Endothelial cell of umbilical vein (primary cell): ENCODE results near the gene TRAF1. TPM values are rescaled to one million over a fixed set of nuclear protein-coding genes. Genes with fewer than 3 reads are reported as not detected.

Experiments used
- BruUV-seq: library from RNA; stranded (reverse); fragments of 400-500 nt; replicated peaks from 2 replicates; lab custom pipeline; 2021; lab: Mats Ljungman, UMichigan
- CTCF ChIA-PET: fragments of 300-600, 350-600 bp; sonication (Branson Sonifier 250); formaldehyde crosslinking; loops from one replicate; lab custom pipeline; 2021; ENCODE audit warnings: antibody characterized with exemption, inconsistent platforms; lab: Charles Lee
- POLR2A ChIA-PET: fragments of 300-600, 350-600 bp; sonication (Branson Sonifier 250); formaldehyde crosslinking; loops from one replicate; lab custom pipeline; 2021; ENCODE audit warnings: antibody characterized with exemption, inconsistent platforms; lab: Charles Lee
- DNase-seq: peaks from one replicate; pipeline ENCODE4 v3.0.0-alpha.2; 2011; ENCODE audit warnings: low read depth, low spot score
- FAIRE-seq: peaks from 2 replicates; lab custom pipeline; 2011; peaks lifted over from hg19 to GRCh38; lab: Jason Lieb, UNC
- H2AFZ ChIP-seq: 2 replicates; pipeline ENCODE4 v1.6.0; 2012; ENCODE audit warnings: low read depth, low read length, control low read depth, inconsistent platforms
- H3K27ac ChIP-seq: 2 replicates; pipeline ENCODE4 v1.5.1; 2011; ENCODE audit warnings: low read depth, mild to moderate bottlenecking, control low read depth, low read length, moderate library complexity; ENCODE audit not compliant: insufficient read depth
- H3K27me3 ChIP-seq, 2 experiments: 2 replicates each; pipeline versions ENCODE4 v1.6.0 to v1.6.1; 2011; ENCODE audit warnings: low read length in 2 of 2, mixed read lengths in 1 of 2; ENCODE audit not compliant: control insufficient read depth in 2 of 2, insufficient read depth in 2 of 2
- H3K36me3 ChIP-seq, 2 experiments: 2 replicates in 1 of 2; 3 replicates in 1 of 2; pipeline ENCODE4 v1.5.1; 2011; ENCODE audit warnings: low read length in 2 of 2, mild to moderate bottlenecking in 1 of 2, moderate library complexity in 1 of 2; ENCODE audit not compliant: control insufficient read depth in 2 of 2, insufficient read depth in 2 of 2; ENCODE audit errors: extremely low read depth in 1 of 2
- H3K4me1 ChIP-seq: 3 replicates; pipeline ENCODE4 v1.5.1; 2011; ENCODE audit warnings: mild to moderate bottlenecking, low read length; ENCODE audit not compliant: control insufficient read depth, insufficient read depth; ENCODE audit errors: extremely low read depth
- H3K4me2 ChIP-seq: 2 replicates; pipeline ENCODE4 v1.6.1; 2011; ENCODE audit warnings: low read length, control low read depth, mixed read lengths; ENCODE audit not compliant: insufficient read depth
- H3K4me3 ChIP-seq, 3 experiments: fragments of 200-600 bp in 1 of 3; sonication (generic), shearing (Covaris generic) in 1 of 3; replicated peaks in 1 of 3; 2 replicates each; pipeline ENCODE4 v1.5.1; 2011 to 2016; ENCODE audit warnings: control low read depth in 3 of 3, low read length in 3 of 3, mild to moderate bottlenecking in 2 of 3, inconsistent platforms in 1 of 3, low read depth in 1 of 3, moderate library complexity in 1 of 3; ENCODE audit not compliant: insufficient read depth in 1 of 3
- H3K79me2 ChIP-seq: 2 replicates; pipeline ENCODE4 v1.6.0; 2012; ENCODE audit warnings: low read length, inconsistent platforms; ENCODE audit not compliant: control insufficient read depth, insufficient read depth
- H3K9ac ChIP-seq: replicated peaks from 2 replicates; pipeline ENCODE3; 2011; ENCODE audit warnings: low read length, control low read depth; ENCODE audit not compliant: insufficient read depth; ENCODE audit errors: extremely low read depth
- H3K9me1 ChIP-seq: replicated peaks from 3 replicates; pipeline ENCODE4 v1.6.0; 2011; ENCODE audit warnings: mild to moderate bottlenecking, low read length; ENCODE audit not compliant: control insufficient read depth, insufficient read depth; ENCODE audit errors: extremely low read depth
- H3K9me3 ChIP-seq: replicated peaks from 2 replicates; pipeline ENCODE4 v1.5.1; 2012; ENCODE audit warnings: low read length, inconsistent platforms; ENCODE audit not compliant: control insufficient read depth, insufficient read depth
- H4K20me1 ChIP-seq: replicated peaks from 2 replicates; pipeline ENCODE3; 2011; ENCODE audit warnings: mild to moderate bottlenecking, low read length; ENCODE audit not compliant: control insufficient read depth, insufficient read depth; ENCODE audit errors: extremely low read depth
- EZH2 ChIP-seq: IDR thresholded peaks from 2 replicates; pipeline ENCODE4 v1.6.1; 2012; ENCODE audit warnings: borderline replicate concordance, low read depth, mild to moderate bottlenecking, moderate library complexity, low read length, inconsistent platforms; ENCODE audit not compliant: severe bottlenecking
- FOS ChIP-seq: IDR thresholded peaks from 2 replicates; pipeline ENCODE4 v1.6.1; 2011; ENCODE audit warnings: mild to moderate bottlenecking, low read length, moderate library complexity, borderline replicate concordance; ENCODE audit not compliant: insufficient read depth
- GATA2 ChIP-seq: IDR thresholded peaks from 2 replicates; pipeline ENCODE4 v1.7.0; 2011; ENCODE audit warnings: low read depth, mild to moderate bottlenecking, moderate library complexity, mixed read lengths, low read length; ENCODE audit not compliant: insufficient read length, insufficient read depth
- JUN ChIP-seq: IDR thresholded peaks from 2 replicates; pipeline ENCODE4 v1.6.1; 2011; ENCODE audit warnings: borderline replicate concordance, low read depth; ENCODE audit not compliant: insufficient read length, insufficient read depth
- MYC ChIP-seq: IDR thresholded peaks from one replicate; pipeline ENCODE4 v1.6.1; 2011; ENCODE audit warnings: mild to moderate bottlenecking, low read depth, low read length
- POLR2A ChIP-seq: IDR thresholded peaks from 2 replicates; pipeline ENCODE4 v1.6.1; 2012; ENCODE audit warnings: low read depth, mild to moderate bottlenecking, control low read depth, low read length
- POLR2AphosphoS5 ChIP-seq: IDR thresholded peaks from 2 replicates; pipeline ENCODE4 v1.6.1; 2012; ENCODE audit warnings: low read depth, mild to moderate bottlenecking, control low read depth, low read length, moderate library complexity; ENCODE audit not compliant: insufficient read depth
- dilution Hi-C: fragments of 300-500 bp; cut with MboI; formaldehyde crosslinking; loops from one replicate; pipeline ENCODE4 v1.15.0; 2019; ENCODE audit warnings: low sequenced_read_pairs; ENCODE audit not compliant: extremely low pct_ligation_motif_present
- intact Hi-C: fragments of 100-400 bp; cut with micrococcal nuclease; formaldehyde crosslinking; loops from one replicate; pipeline ENCODE4 v1.10.0; 2022
- polyA plus RNA-seq, 4 experiments: library from polyadenylated mRNA; depleted of rRNA in 3 of 4; stranded (reverse) in 3 of 4; unstranded in 1 of 4; fragments of >200 nt; gene quantifications; 2 replicates each; pipeline versions ENCODE4 v1.2.1 to v1.2.3, GENCODE V29; 2011 to 2012; ENCODE audit warnings: missing spikeins in 1 of 4
- total RNA-seq: library from RNA; stranded (reverse); gene quantifications from 2 replicates; pipeline ENCODE4 v1.2.3, GENCODE V29; 2021
- TF ChIP-seq, protein P1 (sequence below), 2 donors: IDR thresholded peaks; 1 replicate in 1 of 2; 2 replicates in 1 of 2; pipeline ENCODE4 v1.5.1; 2011; ENCODE audit warnings: low read length in 2 of 2, mild to moderate bottlenecking in 2 of 2, moderate library complexity in 2 of 2, control low read depth in 1 of 2, inconsistent platforms in 1 of 2, low read depth in 1 of 2; ENCODE audit not compliant: insufficient read depth in 1 of 2; ENCODE audit errors: extremely low read depth in 1 of 2
- TF ChIP-seq, protein P2 (sequence below): IDR thresholded peaks from 2 replicates; pipeline ENCODE4 v1.6.1; 2011; ENCODE audit not compliant: insufficient read depth, insufficient read length

The TRAF1 gene
- total and polyA plus RNA-seq, 2 donors (not counting 3 experiments of a cell fraction or from before 2014, with no cell fraction given) = 2.0 to 2.6 TPM

DNA sequence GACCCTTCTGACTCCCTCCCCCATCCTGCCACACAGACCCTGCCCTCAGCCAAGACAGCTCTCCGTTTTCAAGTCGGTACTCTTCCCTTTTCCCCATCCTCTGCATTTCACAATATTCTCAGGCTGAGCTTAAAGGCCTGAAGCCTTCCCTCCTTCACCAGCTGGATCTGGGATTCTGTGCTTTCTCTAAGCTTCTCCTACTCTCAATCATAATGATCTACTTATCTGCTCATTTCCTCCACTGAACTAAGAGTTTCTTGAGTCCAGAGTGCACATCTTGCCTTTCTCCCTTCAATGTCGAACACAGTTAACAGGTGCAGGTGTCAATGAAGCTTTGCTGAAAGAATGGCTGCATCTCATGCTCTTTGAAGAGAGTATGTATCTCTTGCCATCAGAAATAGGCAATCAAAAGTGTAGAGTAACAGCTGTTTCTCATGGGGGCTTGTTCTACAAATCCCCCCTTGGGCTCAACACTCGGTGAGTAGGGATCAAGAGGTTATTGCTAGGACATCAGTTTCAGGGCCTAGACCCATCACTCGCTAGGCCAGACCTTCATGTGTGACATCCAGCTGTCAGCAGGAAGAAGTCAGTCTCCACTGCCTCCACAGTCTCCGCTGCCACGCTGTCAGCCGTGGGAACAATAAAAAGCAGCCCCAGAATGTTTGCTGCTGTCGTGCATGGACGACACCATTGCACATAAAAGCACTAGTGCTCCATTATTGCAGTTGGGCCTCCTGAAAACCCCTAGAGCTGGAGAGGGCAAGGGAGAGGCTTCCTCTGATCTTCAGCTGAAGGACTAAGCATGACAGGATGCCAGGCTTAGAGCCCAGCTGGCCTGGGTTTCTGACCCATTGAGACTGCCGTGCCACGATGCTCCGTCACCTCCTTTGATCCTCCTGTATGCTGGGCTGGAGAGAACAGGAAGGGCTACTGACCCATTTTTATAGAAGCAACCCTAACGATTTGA, 23.7 kb downstream of the TRAF1 start:
- CTCF ChIA-PET = no interaction called here
- intact Hi-C loops (no loop called here), dilution Hi-C loops (no loop called here)
- no peak for FAIRE-seq
- POLR2A ChIA-PET = no interaction called here
- Histone ChIP-seq H3K9me1 (no peaks in the 10 kb centered on the region), H3K27ac (no peak overlapping the region), H3K4me3 (no peak overlapping the region), H3K4me1 (no peaks in the 10 kb centered on the region), H4K20me1 (no peaks in the 10 kb centered on the region), H3K4me2 (no peak overlapping the region), H3K79me2 (no peaks in the 10 kb centered on the region), H3K36me3 (no peaks in the 10 kb centered on the region), H3K9me3 (no peaks in the 10 kb centered on the region), H3K9ac (no peak overlapping the region), H3K27me3 (peaks cover 0 to 3% of the 10 kb centered on the region in 2 experiments), H2AFZ (no peak overlapping the region)
- BruUV-seq = no TSS peak
- DNase-seq = no peak
- no peak for TF ChIP-seq POLR2AphosphoS5
- TF ChIP-seq GATA2 = no peak
- TF ChIP-seq, protein P1, sequence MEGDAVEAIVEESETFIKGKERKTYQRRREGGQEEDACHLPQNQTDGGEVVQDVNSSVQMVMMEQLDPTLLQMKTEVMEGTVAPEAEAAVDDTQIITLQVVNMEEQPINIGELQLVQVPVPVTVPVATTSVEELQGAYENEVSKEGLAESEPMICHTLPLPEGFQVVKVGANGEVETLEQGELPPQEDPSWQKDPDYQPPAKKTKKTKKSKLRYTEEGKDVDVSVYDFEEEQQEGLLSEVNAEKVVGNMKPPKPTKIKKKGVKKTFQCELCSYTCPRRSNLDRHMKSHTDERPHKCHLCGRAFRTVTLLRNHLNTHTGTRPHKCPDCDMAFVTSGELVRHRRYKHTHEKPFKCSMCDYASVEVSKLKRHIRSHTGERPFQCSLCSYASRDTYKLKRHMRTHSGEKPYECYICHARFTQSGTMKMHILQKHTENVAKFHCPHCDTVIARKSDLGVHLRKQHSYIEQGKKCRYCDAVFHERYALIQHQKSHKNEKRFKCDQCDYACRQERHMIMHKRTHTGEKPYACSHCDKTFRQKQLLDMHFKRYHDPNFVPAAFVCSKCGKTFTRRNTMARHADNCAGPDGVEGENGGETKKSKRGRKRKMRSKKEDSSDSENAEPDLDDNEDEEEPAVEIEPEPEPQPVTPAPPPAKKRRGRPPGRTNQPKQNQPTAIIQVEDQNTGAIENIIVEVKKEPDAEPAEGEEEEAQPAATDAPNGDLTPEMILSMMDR (IDR thresholded peaks at IDR 0.05; ENCODE audit: extremely low read depth in 1 of 2, insufficient read depth in 1 of 2, low read depth in 1 of 2, low read length in 2 of 2) = no peak
- no peak for TF ChIP-seq JUN
- TF ChIP-seq MYC = no peak
- no peak for TF ChIP-seq EZH2
- no peak for TF ChIP-seq POLR2A
- TF ChIP-seq, protein P2, sequence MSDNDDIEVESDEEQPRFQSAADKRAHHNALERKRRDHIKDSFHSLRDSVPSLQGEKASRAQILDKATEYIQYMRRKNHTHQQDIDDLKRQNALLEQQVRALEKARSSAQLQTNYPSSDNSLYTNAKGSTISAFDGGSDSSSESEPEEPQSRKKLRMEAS = no peak
- no peak for TF ChIP-seq FOS
